ENCODE data around the gene TMUB1. TPM values are rescaled to one million over a fixed set of nuclear protein-coding genes. Genes with fewer than 3 reads are reported as not detected.
A peak's percentile ranks its signal among the peaks of the same experiment; 100 is the strongest.

TMUB1 gene
- total RNA-seq, 2 experiments from 2014 or later: 75.7 to 78.3 TPM

- H3K36me3 Mint-ChIP-seq: no peaks in the 10 kb centered on the region
- H3K4me1 Mint-ChIP-seq: no peaks in the 10 kb centered on the region
- H3K27me3 Mint-ChIP-seq: no peaks in the 10 kb centered on the region
- DNase-seq: no peak
- no peaks in the 10 kb centered on the region for H3K9me3 Mint-ChIP-seq
- POLR2A ChIA-PET: interaction anchor here (0.5 to 0.9 kb wide), 2 partner anchors 24 to 96 kb away, joined by 3 to 5 read pairs; partner anchors contain the start of gene FASTK
- H3K4me3 Mint-ChIP-seq: no peak overlapping the region
- no peak overlapping the region for H3K27ac Mint-ChIP-seq
- ATAC-seq (ENCODE audit: low read depth): no peak
Observed at GRCh38 chr7:151104411-151105235, 21.3 kb upstream of the TMUB1 start.

GRCh38 chr7:151103973-151104372, 20.7 kb upstream of the TMUB1 start:
- Mint-ChIP-seq H3K27ac (no peak overlapping the region), H3K4me1 (no peaks in the 10 kb centered on the region), H3K9me3 (no peaks in the 10 kb centered on the region), H3K27me3 (no peaks in the 10 kb centered on the region), H3K4me3 (no peak overlapping the region), H3K36me3 (no peaks in the 10 kb centered on the region)
- DNase-seq (no peak), ATAC-seq (ENCODE audit: low read depth) (no peak)
- POLR2A ChIA-PET: interaction anchor here (0.9 kb wide), 1 partner anchor 23 kb away, joined by 3 read pairs; the partner anchor contains the start of gene FASTK

- no peak overlapping the region for H3K4me3 Mint-ChIP-seq
- H3K27me3 Mint-ChIP-seq: no peaks in the 10 kb centered on the region
- H3K4me1 Mint-ChIP-seq: no peaks in the 10 kb centered on the region
- peak overlapping the region; percentile 13 for H3K27ac Mint-ChIP-seq
- POLR2A ChIA-PET: no interaction called here
- DNase-seq (no peak), ATAC-seq (ENCODE audit: low read depth) (no peak)
- no peaks in the 10 kb centered on the region for H3K36me3 Mint-ChIP-seq
- H3K9me3 Mint-ChIP-seq: no peaks in the 10 kb centered on the region
Observed at GRCh38 chr7:151102991-151103390, 19.7 kb upstream of the TMUB1 start.

- no peak overlapping the region for H3K4me3 Mint-ChIP-seq
- POLR2A ChIA-PET: no interaction called here
- ATAC-seq (ENCODE audit: low read depth): no peak
- DNase-seq: no peak
- H3K27ac Mint-ChIP-seq: no peak overlapping the region
- H3K36me3 Mint-ChIP-seq: no peaks in the 10 kb centered on the region
- no peaks in the 10 kb centered on the region for H3K4me1 Mint-ChIP-seq
- H3K9me3 Mint-ChIP-seq: no peaks in the 10 kb centered on the region
- no peaks in the 10 kb centered on the region for H3K27me3 Mint-ChIP-seq
Observed at GRCh38 chr7:151101621-151102396, 18.5 kb upstream of the TMUB1 start.

GRCh38 chr7:151100921-151101320, 17.6 kb upstream of the TMUB1 start:
- POLR2A ChIA-PET: no interaction called here
- Mint-ChIP-seq H3K36me3 (no peaks in the 10 kb centered on the region), H3K4me3 (no peak overlapping the region), H3K27ac (no peak overlapping the region), H3K4me1 (no peaks in the 10 kb centered on the region), H3K27me3 (no peaks in the 10 kb centered on the region), H3K9me3 (no peaks in the 10 kb centered on the region)
- ATAC-seq (ENCODE audit: low read depth): no peak
- no peak for DNase-seq

GRCh38 chr7:151099486-151100211, 16.4 kb upstream of the TMUB1 start:
- Mint-ChIP-seq H3K27ac (no peak overlapping the region), H3K4me1 (no peaks in the 10 kb centered on the region), H3K4me3 (no peak overlapping the region), H3K9me3 (no peaks in the 10 kb centered on the region), H3K36me3 (no peaks in the 10 kb centered on the region), H3K27me3 (no peaks in the 10 kb centered on the region)
- POLR2A ChIA-PET: no interaction called here
- DNase-seq: no peak
- ATAC-seq (ENCODE audit: low read depth): no peak

- no peaks in the 10 kb centered on the region for H3K9me3 Mint-ChIP-seq
- DNase-seq (no peak), ATAC-seq (ENCODE audit: low read depth) (no peak)
- no peaks in the 10 kb centered on the region for H3K36me3 Mint-ChIP-seq
- POLR2A ChIA-PET: no interaction called here
- no peak overlapping the region for H3K4me3 Mint-ChIP-seq
- no peaks in the 10 kb centered on the region for H3K4me1 Mint-ChIP-seq
- no peak overlapping the region for H3K27ac Mint-ChIP-seq
- H3K27me3 Mint-ChIP-seq: no peaks in the 10 kb centered on the region
Observed at GRCh38 chr7:151095828-151096475, 12.7 kb upstream of the TMUB1 start.

GRCh38 chr7:151095123-151095797, 12.0 kb upstream of the TMUB1 start:
- H3K4me3 Mint-ChIP-seq: no peak overlapping the region
- H3K27me3 Mint-ChIP-seq: no peaks in the 10 kb centered on the region
- H3K36me3 Mint-ChIP-seq: no peaks in the 10 kb centered on the region
- no peak overlapping the region for H3K27ac Mint-ChIP-seq
- ATAC-seq (ENCODE audit: low read depth): no peak
- no peak for DNase-seq
- POLR2A ChIA-PET: no interaction called here
- no peaks in the 10 kb centered on the region for H3K9me3 Mint-ChIP-seq
- no peaks in the 10 kb centered on the region for H3K4me1 Mint-ChIP-seq

- Mint-ChIP-seq H3K9me3 (no peaks in the 10 kb centered on the region), H3K27me3 (no peaks in the 10 kb centered on the region), H3K36me3 (no peaks in the 10 kb centered on the region), H3K27ac (no peak overlapping the region), H3K4me3 (no peak overlapping the region), H3K4me1 (no peaks in the 10 kb centered on the region)
- ATAC-seq (ENCODE audit: low read depth): no peak
- no peak for DNase-seq
- POLR2A ChIA-PET: no interaction called here
Observed at GRCh38 chr7:151094675-151095074, 11.4 kb upstream of the TMUB1 start.

GRCh38 chr7:151093748-151094147, 10.5 kb upstream of the TMUB1 start:
- no peak for ATAC-seq (ENCODE audit: low read depth)
- POLR2A ChIA-PET: no interaction called here
- Mint-ChIP-seq H3K27ac (no peak overlapping the region), H3K27me3 (peaks cover under 1% of the 10 kb centered on the region), H3K4me3 (no peak overlapping the region), H3K4me1 (peaks cover 3% of the 10 kb centered on the region), H3K9me3 (no peaks in the 10 kb centered on the region), H3K36me3 (no peaks in the 10 kb centered on the region)
- DNase-seq: peak; percentile 21

- Mint-ChIP-seq H3K27me3 (peaks cover 6% of the 10 kb centered on the region), H3K36me3 (no peaks in the 10 kb centered on the region), H3K4me3 (no peak overlapping the region), H3K4me1 (peaks cover 7% of the 10 kb centered on the region), H3K9me3 (no peaks in the 10 kb centered on the region), H3K27ac (no peak overlapping the region)
- POLR2A ChIA-PET: no interaction called here
- DNase-seq (no peak), ATAC-seq (ENCODE audit: low read depth) (no peak)
Observed at GRCh38 chr7:151091988-151092387, 8.7 kb upstream of the TMUB1 start.

- ATAC-seq (ENCODE audit: low read depth) (no peak), DNase-seq (no peak)
- Mint-ChIP-seq H3K4me3 (no peak overlapping the region), H3K4me1 (peaks cover 7% of the 10 kb centered on the region), H3K27me3 (peaks cover 6% of the 10 kb centered on the region), H3K27ac (no peak overlapping the region), H3K9me3 (no peaks in the 10 kb centered on the region), H3K36me3 (no peaks in the 10 kb centered on the region)
- POLR2A ChIA-PET: interaction anchor here (1.5 kb wide), 1 partner anchor 11 kb away, joined by 3 read pairs; the partner anchor contains the start of gene FASTK
Observed at GRCh38 chr7:151091431-151091830, 8.1 kb upstream of the TMUB1 start.
